GM19025 (cell line): ENCODE measurements around the gene HLA-DMB.

Source experiments
- ATAC-seq: cut with Tn5 transposase; IDR thresholded peaks from one replicate; pipeline ENCODE4 v1.9.1; 2021; ENCODE audit warnings: mild to moderate bottlenecking, low read depth, moderate library complexity; ENCODE audit not compliant: unreplicated experiment

The HLA-DMB gene

GRCh38 chr6:32931211-32931610 lies 9.6 kb downstream of the HLA-DMB start:
- no peak for ATAC-seq

GRCh38 chr6:32922083-32922482 lies 18.7 kb downstream of the HLA-DMB start:
- ATAC-seq = no peak

- ATAC-seq = no peak
Measured at GRCh38 chr6:32920715-32921114, 20.1 kb downstream of the HLA-DMB start.

- ATAC-seq = no peak
Measured at GRCh38 chr6:32912951-32913350, 27.9 kb downstream of the HLA-DMB start.

- ATAC-seq = no peak
Measured at GRCh38 chr6:32908897-32909296, 31.9 kb downstream of the HLA-DMB start.

- no peak for ATAC-seq
Measured at GRCh38 chr6:32906539-32906938, 34.3 kb downstream of the HLA-DMB start.

- no peak for ATAC-seq
Measured at GRCh38 chr6:32905078-32905477, 35.8 kb downstream of the HLA-DMB start.

GRCh38 chr6:32903952-32904351 lies 36.9 kb downstream of the HLA-DMB start:
- ATAC-seq = no peak

- ATAC-seq = no peak
Measured at GRCh38 chr6:32895006-32895345, 45.9 kb downstream of the HLA-DMB start.

- ATAC-seq = peak; percentile 97
Measured at GRCh38 chr6:32894085-32895005, 46.5 kb downstream of the HLA-DMB start.

- no peak for ATAC-seq
Measured at GRCh38 chr6:32890831-32891230, 50.0 kb downstream of the HLA-DMB start.

GRCh38 chr6:32889533-32889932 lies 51.3 kb downstream of the HLA-DMB start:
- no peak for ATAC-seq

GRCh38 chr6:32888576-32888975 lies 52.3 kb downstream of the HLA-DMB start:
- ATAC-seq = no peak

GRCh38 chr6:32887616-32888015 lies 53.2 kb downstream of the HLA-DMB start:
- ATAC-seq = no peak

- no peak for ATAC-seq
Measured at GRCh38 chr6:32886681-32887383, 54.0 kb downstream of the HLA-DMB start.

GRCh38 chr6:32885698-32886286 lies 55.0 kb downstream of the HLA-DMB start:
- no peak for ATAC-seq
